HG03097 (cell line): ENCODE results near the gene SYT11.
"Not testable (repeated sequence)": the region's sequence is repeated elsewhere in the genome, so short reads cannot be mapped to it uniquely, and the experiment has no call there.

Experiments
- ATAC-seq: cut with Tn5 transposase; IDR thresholded peaks from one replicate; pipeline ENCODE4 v1.9.1; 2021; ENCODE audit not compliant: unreplicated experiment, low FRiP score

Gene SYT11

GRCh38 chr1:155895617-155896016, 36.2 kb downstream of the SYT11 start:
- not testable (repeated sequence) for ATAC-seq

- ATAC-seq, result not testable (repeated sequence)
Measured at GRCh38 chr1:155896476-155896875, 37.1 kb downstream of the SYT11 start.

- no peak for ATAC-seq
Measured at GRCh38 chr1:155897746-155898145, 38.4 kb downstream of the SYT11 start.

- no peak for ATAC-seq
Measured at GRCh38 chr1:155898888-155899287, 39.5 kb downstream of the SYT11 start.

- no peak for ATAC-seq
Measured at GRCh38 chr1:155899683-155900082, 40.3 kb downstream of the SYT11 start.

- ATAC-seq, result no peak
Measured at GRCh38 chr1:155900161-155900560, 40.8 kb downstream of the SYT11 start.

- ATAC-seq, result no peak
Measured at GRCh38 chr1:155904261-155904660, 44.9 kb downstream of the SYT11 start.

GRCh38 chr1:155909894-155910293, 50.5 kb downstream of the SYT11 start:
- ATAC-seq, result no peak

GRCh38 chr1:155910621-155911121, 51.3 kb downstream of the SYT11 start:
- no peak for ATAC-seq

GRCh38 chr1:155911156-155912055, 52.0 kb downstream of the SYT11 start, which contains the start of gene RIT1:
Gene RIT1 (minus strand): TSS chr1:155911349. CDS start chr1:155910761, 588 bp downstream.
- peak; percentile 76 for ATAC-seq

- no peak for ATAC-seq
Measured at GRCh38 chr1:155912056-155912536, 52.7 kb downstream of the SYT11 start.

GRCh38 chr1:155913969-155914757, 54.8 kb downstream of the SYT11 start:
- ATAC-seq, result no peak

GRCh38 chr1:155918660-155919059, 59.3 kb downstream of the SYT11 start:
- ATAC-seq, result no peak

- ATAC-seq, result no peak
Measured at GRCh38 chr1:155919801-155920200, 60.4 kb downstream of the SYT11 start.

- ATAC-seq, result no peak
Measured at GRCh38 chr1:155920717-155921116, 61.4 kb downstream of the SYT11 start.

- ATAC-seq, result no peak
Measured at GRCh38 chr1:155925506-155925905, 66.1 kb downstream of the SYT11 start.

GRCh38 chr1:155929057-155929456, 69.7 kb downstream of the SYT11 start:
- no peak for ATAC-seq

- not testable (repeated sequence) for ATAC-seq
Measured at GRCh38 chr1:155930725-155931124, 71.4 kb downstream of the SYT11 start.

GRCh38 chr1:155931332-155932038, 72.1 kb downstream of the SYT11 start:
- ATAC-seq, result no peak

- ATAC-seq, result no peak
Measured at GRCh38 chr1:155932081-155932480, 72.7 kb downstream of the SYT11 start.
